ENCODE measurements around the gene PNKD.

Gene PNKD, protein sequence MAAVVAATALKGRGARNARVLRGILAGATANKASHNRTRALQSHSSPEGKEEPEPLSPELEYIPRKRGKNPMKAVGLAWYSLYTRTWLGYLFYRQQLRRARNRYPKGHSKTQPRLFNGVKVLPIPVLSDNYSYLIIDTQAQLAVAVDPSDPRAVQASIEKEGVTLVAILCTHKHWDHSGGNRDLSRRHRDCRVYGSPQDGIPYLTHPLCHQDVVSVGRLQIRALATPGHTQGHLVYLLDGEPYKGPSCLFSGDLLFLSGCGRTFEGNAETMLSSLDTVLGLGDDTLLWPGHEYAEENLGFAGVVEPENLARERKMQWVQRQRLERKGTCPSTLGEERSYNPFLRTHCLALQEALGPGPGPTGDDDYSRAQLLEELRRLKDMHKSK

DNA sequence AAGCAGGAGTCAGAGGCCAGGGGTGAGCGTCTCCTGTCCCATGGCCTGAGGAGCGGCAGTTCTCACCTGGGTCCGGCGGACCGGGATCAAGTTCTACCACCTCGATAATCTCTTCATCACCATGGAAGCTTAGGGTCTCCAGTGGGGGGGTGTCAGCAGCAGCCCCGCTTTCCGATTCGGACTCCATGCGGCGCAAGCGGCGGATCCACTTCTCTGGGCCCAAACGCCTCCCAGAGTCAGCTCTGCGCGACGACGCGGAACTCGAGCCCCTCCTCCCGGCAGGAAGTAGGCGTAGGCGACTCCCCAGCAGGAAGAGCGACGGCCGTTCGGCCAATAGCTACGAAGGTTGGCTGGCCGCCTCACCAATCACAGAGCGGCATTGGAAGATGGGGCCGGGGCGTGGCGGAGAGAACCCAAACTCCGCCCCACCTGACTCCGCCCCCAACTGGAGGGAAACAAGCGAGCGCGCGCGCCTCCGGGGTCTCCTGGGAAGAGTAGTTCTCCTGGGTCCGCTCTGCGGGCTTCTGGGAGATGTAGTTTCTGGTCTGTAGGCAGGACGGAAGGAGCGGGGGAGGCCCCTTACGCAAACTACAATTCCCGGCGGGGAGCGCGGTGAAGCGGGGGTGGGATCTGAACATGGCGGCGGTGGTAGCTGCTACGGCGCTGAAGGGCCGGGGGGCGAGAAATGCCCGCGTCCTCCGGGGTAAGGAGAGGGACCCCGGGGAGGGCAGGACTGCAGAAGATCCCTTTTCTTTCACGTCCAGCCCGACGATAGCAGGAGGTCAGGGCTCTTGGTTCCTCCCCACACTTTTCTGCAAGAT lies at the start of gene PNKD, which contains the start of gene AAMP:
Gene PNKD, plus strand, starts transcription at position 620 of the 821 bp plus-strand sequence. Its CDS starts 17 bp downstream, at position 637.
Gene AAMP, minus strand, starts transcription at position 238 of the 821 bp plus-strand sequence. Its CDS starts 51 bp downstream, at position 187.
- DNase-seq (ENCODE audit: low spot score), result peak; percentile 98
- TF ChIP-seq, protein P1, sequence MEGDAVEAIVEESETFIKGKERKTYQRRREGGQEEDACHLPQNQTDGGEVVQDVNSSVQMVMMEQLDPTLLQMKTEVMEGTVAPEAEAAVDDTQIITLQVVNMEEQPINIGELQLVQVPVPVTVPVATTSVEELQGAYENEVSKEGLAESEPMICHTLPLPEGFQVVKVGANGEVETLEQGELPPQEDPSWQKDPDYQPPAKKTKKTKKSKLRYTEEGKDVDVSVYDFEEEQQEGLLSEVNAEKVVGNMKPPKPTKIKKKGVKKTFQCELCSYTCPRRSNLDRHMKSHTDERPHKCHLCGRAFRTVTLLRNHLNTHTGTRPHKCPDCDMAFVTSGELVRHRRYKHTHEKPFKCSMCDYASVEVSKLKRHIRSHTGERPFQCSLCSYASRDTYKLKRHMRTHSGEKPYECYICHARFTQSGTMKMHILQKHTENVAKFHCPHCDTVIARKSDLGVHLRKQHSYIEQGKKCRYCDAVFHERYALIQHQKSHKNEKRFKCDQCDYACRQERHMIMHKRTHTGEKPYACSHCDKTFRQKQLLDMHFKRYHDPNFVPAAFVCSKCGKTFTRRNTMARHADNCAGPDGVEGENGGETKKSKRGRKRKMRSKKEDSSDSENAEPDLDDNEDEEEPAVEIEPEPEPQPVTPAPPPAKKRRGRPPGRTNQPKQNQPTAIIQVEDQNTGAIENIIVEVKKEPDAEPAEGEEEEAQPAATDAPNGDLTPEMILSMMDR (IDR thresholded peaks at IDR 0.05; ENCODE audit: extremely low read depth, missing control alignments), result no peak

DNA sequence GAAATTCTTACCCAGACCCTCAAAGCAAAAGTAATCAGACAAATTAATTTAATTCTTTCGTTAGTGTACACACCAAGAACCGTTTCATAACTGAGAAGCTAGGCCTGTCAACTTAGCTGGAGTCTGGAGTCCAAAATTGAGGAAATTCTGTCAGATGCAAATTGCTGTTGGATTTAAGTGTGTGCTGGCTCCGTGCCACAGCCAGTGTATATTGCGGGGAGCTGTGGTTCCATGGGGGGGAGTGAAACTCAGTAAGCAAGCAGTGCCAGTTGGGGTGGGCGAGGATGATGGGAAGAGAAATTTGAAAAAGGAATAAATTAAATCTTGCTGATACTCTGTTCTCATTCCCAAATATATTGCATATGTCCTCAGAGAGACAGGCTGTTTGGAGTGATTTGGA lies 49.3 kb upstream of the PNKD start:
- DNase-seq (ENCODE audit: low spot score), result no peak
- TF ChIP-seq, protein P1 (IDR thresholded peaks at IDR 0.05; ENCODE audit: extremely low read depth, missing control alignments), result no peak

DNA sequence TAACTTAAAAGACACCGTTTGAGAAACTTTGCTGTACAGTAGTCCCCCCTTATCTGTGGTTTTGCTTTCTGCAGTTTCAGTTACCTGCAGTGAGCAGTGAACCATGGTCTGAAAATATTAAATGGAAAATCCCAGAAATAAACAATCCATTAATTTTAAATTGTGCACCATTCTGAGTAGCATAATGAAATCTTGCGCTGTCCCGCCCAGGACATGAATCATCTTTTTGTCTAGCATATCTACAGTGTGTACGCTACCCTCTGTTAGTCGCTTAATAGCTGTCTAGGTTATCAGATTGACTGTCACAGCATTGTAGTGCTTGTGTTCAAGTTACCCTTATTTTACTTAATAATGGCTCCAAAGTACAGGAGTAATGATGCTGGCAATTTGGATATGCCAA lies 47.3 kb upstream of the PNKD start:
- TF ChIP-seq, protein P1 (IDR thresholded peaks at IDR 0.05; ENCODE audit: extremely low read depth, missing control alignments), result no peak
- DNase-seq (ENCODE audit: low spot score), result no peak

DNA sequence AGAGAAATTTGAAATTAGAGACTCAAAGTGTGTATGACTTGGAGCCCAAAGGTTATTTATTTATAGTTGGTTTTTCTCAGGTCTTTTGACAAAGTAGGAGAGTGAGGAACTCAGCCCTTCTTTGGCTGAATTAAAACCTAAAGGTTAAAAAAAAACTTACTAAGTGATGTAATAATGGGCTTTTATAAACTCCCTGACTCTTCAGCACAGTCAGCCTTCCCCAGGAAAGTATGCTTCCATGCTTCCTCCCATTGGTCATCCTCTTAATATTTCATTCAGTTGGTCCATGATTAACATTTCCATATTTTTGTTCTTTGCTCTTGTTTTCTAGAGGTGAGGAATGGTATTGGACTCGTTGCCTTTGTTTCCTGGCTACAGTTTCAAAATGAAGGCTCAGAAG lies 46.1 kb upstream of the PNKD start:
- DNase-seq (ENCODE audit: low spot score), result no peak

DNA sequence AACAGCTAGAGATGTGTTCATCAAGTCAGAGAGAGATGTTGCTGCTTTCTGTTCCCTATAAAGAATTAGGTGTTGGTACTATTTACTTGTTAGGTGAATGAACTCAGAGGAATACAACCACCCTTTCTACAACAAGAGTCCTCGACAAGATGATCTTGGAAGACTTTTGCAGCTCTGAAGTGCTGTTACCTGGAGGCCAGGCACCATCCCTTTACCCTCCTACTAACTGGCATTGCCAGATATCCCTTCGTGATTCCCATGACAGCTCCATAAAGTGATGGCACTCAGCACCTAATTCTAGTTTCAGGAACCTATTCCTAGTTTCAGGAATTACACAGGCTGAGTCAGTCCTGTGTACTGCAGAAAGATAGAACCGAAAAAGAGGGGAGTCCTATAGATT lies 43.4 kb upstream of the PNKD start:
- DNase-seq (ENCODE audit: low spot score), result no peak
- TF ChIP-seq, protein P1 (IDR thresholded peaks at IDR 0.05; ENCODE audit: extremely low read depth, missing control alignments), result no peak

More for the DNA sequence above, 46.1 kb upstream of the PNKD start:
- TF ChIP-seq, protein P1 (IDR thresholded peaks at IDR 0.05; ENCODE audit: extremely low read depth, missing control alignments), result no peak

DNA sequence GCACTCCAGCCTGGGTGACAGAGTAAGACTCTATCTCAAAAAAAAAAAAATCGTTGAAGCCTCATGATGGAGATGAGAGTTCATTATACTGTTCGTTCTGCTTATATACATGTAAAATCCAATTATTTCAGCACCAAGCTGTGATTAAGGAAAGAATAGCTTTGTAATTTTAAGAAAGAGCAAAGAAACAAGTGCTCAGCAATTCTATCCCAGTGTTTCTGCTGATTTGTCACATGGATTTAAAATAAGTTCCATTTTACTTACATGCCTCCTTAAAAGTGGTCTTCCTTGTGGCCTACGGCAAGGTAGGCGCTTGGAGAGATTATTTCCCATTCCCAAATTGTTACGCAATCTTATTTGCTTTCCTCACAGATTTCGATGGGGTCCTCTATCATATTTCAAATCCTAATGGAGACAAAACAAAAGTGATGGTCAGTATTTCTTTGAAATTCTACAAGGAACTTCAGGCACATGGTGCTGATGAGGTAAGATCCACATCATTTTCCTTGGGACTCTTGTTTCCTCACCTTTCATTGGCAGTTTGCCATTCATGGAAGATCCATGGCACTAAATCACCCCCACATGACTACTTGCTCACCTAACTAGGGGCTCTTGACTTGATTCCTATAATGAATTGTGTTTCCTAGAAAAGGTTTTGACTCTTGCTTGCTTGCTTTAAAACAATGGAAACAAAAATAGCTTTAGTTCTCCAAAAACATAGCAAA lies 41.8 kb upstream of the PNKD start:
- DNase-seq (ENCODE audit: low spot score), result no peak
- TF ChIP-seq, protein P1 (IDR thresholded peaks at IDR 0.05; ENCODE audit: extremely low read depth, missing control alignments), result no peak
